Spleen (tissue), 3 donors: ENCODE measurements around the gene YPEL1.

Source experiments
- POLR2A ChIP-seq, 3 donors: fragments of 450-650 bp; IDR thresholded peaks; one replicate each; pipeline ENCODE4 v1.5.1; 2017; ENCODE audit warnings: antibody characterized with exemption in 3 of 3, mild to moderate bottlenecking in 1 of 3
- POLR2AphosphoS5 ChIP-seq, 3 donors: sonication (generic); formaldehyde crosslinking; IDR thresholded peaks; one replicate each; pipeline ENCODE4 v1.5.1; 2017; ENCODE audit warnings: antibody characterized with exemption in 3 of 3

DNA sequence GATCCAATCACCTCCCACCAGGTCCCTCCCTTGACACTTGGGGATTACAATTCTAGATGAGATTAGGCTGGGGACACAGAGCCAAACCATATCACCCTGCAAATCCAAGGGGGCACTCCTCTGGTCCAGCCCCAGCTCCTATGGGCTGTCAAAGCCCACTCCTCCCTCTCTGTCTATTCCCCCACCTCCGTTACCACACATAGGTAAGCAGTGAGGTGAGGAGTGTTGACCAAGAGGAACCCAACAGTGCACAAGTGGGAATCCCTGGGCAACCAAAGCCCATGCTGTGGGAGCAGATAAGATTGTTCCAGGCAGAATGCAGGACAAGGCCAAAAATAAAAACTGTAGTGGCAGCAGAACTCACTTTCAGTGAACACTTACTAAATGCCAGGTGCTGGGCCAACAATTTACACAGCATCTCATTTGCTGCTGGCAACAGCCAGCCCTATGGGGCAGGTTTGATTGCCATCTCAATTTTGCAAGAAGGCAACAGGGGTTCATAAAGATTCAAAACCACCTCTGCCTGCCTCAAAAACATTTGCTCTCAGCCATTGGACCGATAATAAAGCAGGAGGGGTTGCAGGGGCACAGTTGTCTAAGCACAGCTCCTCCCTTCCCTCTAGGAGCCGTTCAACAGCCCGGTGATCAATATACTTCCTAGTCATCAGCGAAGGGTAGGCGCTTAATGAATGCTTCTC is 84.6 kb downstream of the YPEL1 start:
- no peak for TF ChIP-seq POLR2A (IDR thresholded peaks at IDR 0.05)
- no peak for TF ChIP-seq POLR2AphosphoS5 (IDR thresholded peaks at IDR 0.05)
